Epithelial cell of proximal tubule (primary cell): Measurements from ENCODE around the gene TARS1. TPM values are rescaled to one million over a fixed set of nuclear protein-coding genes. Genes with fewer than 3 reads are reported as not detected.
A peak's percentile ranks its signal among the peaks of the same experiment; 100 is the strongest.

Source experiments
- DNase-seq: peaks from one replicate; pipeline ENCODE4 v3.0.0-alpha.2; 2011; ENCODE audit warnings: low read depth
- H3K4me3 ChIP-seq: 2 replicates; pipeline ENCODE4 v1.5.1; 2011; ENCODE audit warnings: low read depth, mild to moderate bottlenecking, low read length
- CTCF ChIP-seq: conservative IDR thresholded peaks from 2 replicates; pipeline ENCODE4 v1.5.1; 2012; ENCODE audit warnings: low read depth, mild to moderate bottlenecking, low read length
- total RNA-seq: library from RNA; depleted of rRNA; stranded (reverse); fragments of >200 nt; gene quantifications from 2 replicates; pipeline ENCODE4 v1.2.3, GENCODE V29; 2015

Gene TARS1
- total RNA-seq, 1 donor from 2014 or later = 182 TPM

DNA sequence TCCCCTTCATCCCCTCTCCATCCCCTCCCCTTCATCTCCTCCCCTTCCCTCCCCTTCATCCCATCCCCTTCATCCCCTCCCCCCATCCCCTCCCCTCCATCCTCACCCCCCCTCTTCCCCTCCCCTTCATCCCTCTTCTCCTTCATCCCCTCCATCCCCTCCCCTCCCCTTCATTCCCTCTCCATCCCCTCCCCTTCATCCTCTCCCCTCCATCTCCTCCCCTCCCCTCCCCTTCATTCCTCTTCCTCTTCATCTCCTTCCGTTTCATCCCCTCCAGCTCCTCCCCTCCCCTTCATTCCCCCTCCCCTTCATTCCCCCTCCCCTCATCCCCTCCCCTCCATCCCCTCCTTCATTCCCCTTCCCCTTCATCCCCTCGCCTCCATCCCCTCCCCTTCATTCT is 40.1 kb downstream of the TARS1 start:
- no peak for DNase-seq
- no peak overlapping the region for H3K4me3 ChIP-seq
- no peak for TF ChIP-seq CTCF

DNA sequence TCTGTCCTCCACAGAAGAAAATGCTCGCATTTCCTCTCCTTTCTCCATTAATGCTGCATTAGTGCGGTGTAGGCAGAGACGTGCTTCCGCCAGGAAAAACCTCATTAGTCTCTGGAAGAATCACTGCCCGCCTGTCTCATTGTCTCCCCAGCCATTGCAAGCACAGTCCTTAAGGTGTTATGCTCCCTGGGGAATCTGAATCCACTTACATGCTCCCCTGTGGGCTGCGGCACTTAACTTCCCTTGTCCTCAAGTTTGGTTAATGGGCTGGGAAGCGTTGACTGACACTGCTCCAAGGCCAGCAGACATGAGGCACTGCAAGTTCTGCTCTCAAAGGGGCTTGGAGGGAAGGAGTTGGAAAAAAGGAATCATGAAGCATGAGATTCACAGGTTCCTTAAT is 41.6 kb downstream of the TARS1 start:
- no peak for DNase-seq
- no peak for TF ChIP-seq CTCF
- H3K4me3 ChIP-seq = no peak overlapping the region

DNA sequence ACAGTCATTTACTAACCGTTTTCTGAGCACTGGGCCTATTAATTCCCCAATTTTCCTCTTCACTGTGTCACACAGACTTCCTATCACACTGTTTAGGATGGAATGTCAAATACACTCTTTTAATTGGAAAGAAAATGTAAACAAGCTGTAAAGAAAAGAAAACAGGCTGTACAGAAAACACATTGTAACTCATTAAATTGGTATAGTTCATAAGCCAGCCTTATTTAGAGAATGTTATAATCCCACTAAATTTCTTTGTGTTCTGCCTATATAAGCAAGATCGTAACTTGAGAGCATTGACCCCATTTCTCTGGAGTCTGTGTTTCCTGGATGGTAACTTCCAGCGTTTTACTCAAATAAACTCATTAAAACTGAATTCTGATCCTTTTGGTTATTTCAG is 46.5 kb downstream of the TARS1 start:
- no peak overlapping the region for H3K4me3 ChIP-seq
- no peak for DNase-seq

DNA sequence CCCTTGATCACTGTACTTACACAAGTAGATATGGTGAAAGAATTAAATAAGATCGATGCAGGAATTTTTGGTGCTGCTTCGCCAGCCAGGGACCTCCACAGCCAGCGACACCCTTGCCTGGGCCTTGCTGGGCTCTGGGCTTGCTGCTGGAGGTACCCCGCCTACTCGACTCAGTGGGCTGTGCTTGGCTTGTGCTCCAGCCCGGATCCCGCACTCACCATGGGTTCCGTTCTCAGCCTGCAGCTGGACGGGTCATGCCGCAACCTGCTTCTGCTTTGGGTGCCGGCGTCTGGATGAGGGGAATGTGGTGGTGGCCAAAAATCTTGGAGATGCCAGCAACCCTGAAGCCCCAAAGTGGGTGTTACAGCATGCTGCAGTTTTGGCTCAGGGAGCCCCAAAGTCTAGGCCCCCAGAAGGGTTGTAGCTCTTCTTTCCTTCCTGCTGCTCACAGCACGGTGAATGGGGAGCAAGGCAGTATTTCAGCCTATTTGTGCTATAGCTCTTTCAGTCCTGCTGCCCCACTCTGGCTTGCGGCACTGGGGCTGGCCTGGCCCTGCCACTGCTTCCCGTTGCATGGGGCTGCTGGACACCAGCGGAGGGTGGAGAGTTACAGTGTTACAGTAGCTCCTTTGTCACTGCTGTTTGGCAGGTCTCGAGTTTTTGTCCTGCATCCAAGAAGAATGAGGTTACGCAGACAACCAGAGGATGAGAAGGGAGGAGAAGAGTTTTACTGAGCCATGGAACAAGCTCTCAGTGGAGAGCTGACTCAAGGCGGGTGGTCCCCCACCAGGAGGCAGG is 48.0 kb downstream of the TARS1 start:
- DNase-seq = no peak
- H3K4me3 ChIP-seq = no peak overlapping the region
- no peak for TF ChIP-seq CTCF

More for the DNA sequence above, 46.5 kb downstream of the TARS1 start:
- TF ChIP-seq CTCF = no peak

GRCh38 chr5:33489481-33490067 is 48.8 kb downstream of the TARS1 start:
- TF ChIP-seq CTCF = no peak
- DNase-seq = no peak
- H3K4me3 ChIP-seq = no peak overlapping the region

DNA sequence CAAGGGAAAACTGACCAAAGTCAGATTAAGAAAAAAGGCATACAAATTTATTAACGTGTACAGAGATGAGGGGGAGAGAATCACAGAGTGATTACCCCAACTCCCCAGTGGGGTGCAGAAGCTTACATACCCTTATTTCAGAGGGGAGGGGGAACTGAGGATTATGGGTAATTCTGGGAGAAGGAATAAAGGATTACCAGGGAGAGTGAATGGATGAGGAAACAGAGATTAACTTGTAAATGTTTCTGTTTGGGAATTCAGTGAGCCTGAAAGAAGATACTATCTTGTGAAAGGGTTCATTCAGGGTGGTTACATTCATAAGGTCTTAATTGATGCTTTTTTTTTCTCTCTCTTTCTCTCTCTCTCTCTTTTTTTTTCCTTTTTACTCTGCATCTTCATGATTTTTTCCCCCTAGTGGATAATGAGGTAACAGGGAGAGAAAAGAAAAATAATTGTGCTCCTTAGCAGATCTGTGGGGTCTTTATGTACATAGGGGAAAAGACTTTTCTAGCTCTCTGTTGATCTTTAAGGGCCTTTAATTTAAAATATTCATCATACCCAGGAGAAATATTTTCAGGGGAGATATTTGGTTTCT is 49.4 kb downstream of the TARS1 start:
- TF ChIP-seq CTCF = no peak
- no peak overlapping the region for H3K4me3 ChIP-seq
- no peak for DNase-seq

DNA sequence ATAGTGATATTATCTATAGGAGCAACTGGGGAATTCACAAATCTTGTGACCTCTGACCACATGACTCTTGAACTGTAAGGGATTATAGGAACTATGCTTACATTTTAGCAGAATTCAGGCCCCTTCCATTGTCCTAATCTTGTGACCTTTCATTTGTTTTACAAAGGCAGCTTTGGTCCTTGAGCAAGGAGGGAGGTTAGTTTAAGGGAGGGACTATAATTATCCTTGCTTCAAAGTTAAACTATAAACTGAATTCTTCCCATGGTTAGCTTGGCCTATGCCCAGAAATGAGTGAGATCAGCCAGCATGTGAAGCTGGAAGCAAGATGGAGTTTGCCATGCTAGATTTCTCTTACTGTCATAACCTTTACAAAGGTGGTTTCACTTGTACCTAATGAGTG is 51.2 kb downstream of the TARS1 start:
- H3K4me3 ChIP-seq = no peak overlapping the region
- DNase-seq = peak; percentile 31
- no peak for TF ChIP-seq CTCF
